ENCODE data around the gene LIG3.
"Not testable (repeated sequence)": the region's sequence is repeated elsewhere in the genome, so short reads cannot be mapped to it uniquely, and the experiment has no call there.

Gene LIG3

DNA sequence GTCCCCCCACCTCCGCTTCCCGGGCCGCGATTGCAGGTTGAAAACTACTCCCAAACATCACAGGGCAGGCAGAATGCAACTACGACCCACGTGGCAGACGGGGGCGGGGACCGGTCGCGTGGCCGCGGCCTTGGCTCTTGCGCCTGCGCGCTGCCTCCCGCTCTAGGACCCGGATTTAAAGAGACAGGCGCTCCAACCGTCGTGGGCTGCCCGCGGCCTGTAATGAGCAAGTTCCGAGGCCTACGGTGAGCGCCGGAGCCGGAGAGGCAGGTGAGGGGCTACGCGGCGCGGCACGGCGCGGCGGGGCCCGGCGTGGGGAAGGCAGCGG is at the start of gene LIG3:
Gene LIG3, plus strand, starts transcription at position 160 of the 328 bp plus-strand sequence. CDS start 2,494 bp downstream, outside the sequence.
- DNase-seq = peak; percentile 96

DNA sequence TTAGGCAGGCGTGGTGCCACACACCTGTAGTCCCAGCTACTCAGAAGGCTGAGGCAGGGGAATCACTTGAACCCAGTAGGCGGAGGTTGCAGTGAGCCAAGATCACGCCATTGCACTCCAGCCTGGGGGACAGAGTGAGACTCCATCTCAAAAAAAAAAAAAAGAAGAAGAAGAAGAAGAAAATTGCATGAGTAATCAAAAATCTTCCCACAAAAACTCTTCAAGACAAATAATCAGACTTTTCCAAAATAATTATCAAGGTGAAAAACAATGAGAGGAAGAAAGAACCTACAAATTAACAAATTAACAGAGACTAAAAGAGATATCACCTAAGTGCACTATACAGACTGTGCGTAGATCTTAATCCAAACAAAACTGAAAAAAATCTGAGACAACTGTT is 29.5 kb upstream of the LIG3 start:
- DNase-seq = not testable (repeated sequence)

DNA sequence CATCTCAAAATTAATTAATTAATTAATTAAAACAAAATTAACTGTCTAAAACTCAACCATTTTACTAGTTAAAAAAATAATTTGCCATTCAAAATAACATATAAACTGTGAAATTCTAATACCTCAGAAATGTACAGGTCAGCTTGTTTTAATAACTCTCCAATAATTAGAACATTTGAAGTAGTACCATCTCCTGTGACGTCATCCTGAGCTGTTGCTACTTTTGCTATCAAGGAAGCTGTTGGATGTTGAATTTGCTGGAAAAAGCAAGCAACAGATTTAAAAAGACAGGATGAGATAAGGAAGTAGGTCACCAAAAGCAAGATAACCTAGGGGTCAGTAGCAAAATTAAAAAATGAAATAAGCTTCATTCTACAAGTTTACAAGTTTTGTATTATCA is 21.9 kb upstream of the LIG3 start:
- no peak for DNase-seq

DNA sequence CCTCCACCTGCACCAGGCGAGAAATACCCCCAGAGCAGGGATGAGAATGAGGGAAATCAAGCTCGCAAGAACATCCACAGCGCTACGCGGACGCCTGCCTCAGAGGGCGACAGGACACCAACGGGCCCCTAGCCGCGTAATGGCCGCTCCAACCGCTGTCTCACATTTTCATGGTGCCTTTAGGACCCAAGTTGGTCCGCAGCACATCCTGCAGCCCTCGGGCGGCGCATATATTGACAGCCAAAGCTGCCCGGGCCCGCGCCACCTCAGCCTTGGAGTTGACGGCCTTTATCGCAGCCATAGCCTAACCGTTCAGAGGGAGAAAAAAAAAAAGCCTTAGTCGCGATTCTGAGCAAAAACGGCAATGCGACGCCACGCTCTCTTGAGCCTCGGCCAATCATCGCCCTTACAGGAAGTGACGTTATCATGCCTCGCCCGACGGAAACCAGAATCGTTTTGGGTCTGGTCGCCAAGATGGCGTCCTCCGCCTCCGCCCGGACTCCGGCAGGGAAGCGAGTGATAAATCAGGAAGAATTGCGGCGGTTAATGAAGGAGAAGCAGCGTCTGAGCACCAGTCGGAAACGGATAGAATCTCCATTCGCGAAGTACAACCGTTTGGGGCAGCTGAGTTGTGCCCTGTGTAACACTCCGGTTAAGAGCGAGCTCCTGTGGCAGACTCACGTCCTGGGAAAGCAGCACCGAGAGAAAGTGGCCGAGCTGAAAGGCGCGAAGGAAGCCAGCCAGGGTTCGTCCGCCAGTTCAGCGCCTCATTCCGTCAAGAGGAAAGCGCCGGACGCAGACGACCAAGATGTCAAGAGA is 19.0 kb upstream of the LIG3 start, which contains the start of the genes CCT6B and ZNF830:
Gene CCT6B, minus strand, starts transcription at position 368 of the 819 bp plus-strand sequence. Its CDS starts 67 bp downstream, at position 301.
Gene ZNF830, plus strand, starts transcription at position 448 of the 819 bp plus-strand sequence. Its CDS starts 27 bp downstream, at position 475.
- peak; percentile 95 for DNase-seq

DNA sequence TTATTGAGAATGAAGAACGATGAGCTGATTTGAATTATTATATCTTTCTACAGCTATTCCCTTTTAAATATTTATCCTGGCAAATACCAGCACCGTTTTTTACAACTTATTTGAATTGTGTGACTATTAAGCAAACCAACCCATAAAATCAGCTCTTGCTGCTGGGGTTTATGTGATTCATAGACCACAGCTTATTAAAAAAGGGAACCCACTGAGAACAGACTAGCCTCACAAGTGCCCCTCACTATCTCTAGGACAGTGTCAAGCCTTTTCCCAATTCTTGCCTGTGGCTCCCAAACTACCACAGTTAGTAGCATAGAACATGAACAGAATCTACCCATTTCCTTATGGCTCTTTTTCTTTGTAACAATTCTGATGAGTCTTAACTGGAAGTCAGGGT is 6.1 kb upstream of the LIG3 start:
- DNase-seq = no peak

DNA sequence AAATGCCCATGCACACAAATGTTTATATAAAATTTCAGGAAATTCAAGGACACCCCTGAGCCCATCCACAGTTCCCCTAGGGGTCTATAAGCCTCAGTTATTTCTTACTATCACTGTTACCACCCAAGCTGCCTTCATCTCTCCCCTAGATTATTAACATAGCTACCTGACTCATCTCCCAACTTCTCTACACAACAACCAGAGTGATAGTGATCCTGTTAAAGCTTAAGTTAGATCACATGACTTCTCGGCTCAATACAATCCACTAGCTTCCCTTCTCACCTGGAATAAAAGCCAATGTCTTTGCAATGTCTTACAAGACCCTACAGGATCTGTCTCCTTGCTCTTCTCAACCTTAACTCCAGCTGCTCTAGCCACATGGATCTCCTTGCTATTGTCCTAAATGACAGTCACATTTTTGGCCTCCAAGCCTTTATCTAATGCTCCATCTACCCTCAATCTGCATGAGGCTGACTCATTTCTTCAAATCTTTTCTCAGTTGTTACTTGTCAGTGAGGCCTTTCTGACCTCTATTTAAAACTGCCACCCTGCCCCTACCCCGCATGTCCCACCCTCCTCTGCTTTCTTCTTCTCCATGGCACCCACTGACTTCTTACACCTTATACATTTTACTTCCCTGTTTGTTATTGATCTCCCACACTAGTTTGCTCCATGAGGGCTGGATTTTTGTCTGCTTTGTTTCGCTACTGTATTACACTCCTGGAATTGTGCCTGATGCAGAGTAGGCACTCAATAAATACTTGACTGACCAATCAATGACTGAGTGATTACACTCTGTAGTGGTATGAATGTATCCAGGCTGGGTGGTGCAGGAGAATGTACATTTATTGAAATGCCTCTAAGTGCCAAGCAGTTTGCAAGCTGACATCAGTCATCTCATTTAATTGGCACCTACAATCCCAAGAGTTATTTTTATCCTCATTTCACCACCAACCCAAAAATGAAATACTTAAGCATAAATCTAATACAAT is 5.2 kb upstream of the LIG3 start:
- DNase-seq = no peak

DNA sequence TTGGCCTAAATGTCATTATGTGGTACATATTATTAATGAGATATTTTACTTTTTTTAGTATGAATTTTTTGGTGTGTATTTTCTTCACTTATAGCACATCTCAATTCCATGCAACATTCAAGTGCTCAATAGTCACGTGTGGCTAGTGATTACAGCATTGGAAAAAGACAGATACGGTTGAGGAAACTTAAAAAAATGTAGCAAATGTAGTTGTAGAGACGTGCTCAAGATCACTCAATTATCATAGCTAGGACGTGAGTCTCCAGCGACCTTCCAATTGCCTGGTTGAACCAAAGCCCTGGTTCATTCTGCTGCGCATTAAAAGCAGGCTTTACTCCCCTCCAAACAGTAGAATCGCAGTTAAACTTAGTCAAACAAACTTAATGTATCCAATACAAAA is 1.2 kb upstream of the LIG3 start:
- DNase-seq = no peak

DNA sequence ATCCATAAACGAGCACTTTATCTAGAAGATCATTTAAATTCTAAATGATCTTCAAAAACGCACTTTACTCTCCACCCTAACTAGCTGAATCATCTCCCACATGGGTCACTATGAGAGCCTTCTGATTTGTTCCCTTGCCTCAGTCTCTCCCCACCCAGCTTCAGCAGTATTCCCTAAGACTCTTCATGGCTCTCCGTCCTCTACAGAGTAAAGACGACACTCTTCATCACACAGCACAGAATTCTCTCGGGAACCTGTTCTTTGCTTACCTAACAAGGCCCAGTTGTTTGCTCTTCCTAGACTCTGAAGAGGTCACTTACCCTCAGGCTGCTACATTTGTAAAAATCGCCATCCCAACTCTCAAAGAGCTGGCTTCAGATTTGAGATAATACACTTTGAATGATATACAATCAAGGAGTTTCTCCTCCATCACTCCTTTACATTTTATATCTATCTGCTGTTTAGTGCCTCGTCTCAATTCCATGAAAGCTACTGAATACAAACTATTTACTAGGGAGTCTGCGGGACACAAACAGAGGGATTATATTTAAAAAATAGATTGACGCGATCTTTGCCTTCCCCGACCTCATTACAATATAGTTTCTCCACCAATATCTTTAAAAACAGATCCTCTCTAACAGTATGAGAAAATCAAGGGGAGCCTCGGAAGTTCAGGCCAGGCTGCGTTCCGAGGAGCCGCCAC is 511 bp upstream of the LIG3 start:
- DNase-seq = peak; percentile 4

DNA sequence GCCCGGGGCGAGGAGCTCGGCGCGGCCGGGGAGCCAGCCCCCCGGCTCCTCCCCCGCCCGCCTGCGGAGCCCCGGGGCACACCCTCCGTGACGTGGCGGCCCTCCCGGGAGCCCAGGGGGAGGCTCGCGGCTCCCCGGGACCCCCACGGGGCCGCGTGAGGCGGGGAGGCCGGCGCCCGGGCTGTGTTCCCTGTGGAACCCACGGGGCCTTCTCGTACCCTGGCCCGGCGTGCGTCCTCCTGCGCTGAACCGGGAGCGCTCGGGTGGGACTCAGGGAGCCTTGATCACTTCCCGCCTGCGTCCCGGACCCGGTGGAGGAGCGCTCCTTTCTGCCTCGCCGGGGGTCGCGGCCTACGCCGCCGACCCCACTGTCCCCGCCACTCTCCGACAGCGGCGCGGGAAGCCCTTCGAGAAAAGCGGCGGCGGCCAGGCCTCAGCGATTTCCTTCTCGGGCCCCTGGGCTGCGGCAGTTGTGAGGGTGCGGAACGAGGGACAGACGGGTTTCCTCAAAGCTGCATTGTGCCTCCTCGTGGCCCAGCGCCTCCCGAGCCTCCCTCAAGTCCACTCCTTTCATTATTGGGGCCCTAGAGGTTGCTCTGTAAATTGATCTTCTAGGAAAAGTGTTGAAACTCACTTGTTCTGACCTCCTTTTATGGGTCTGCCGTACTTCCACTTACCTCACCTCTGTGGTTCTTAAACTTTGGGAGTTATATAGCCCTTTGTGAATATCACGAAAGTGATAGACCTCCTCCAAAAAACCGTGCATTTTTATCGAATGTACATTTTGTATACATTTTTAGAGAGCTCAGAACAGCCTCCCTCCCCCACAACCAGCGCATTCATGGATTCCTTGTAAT is 597 bp downstream of the LIG3 start:
- peak; percentile 90 for DNase-seq

DNA sequence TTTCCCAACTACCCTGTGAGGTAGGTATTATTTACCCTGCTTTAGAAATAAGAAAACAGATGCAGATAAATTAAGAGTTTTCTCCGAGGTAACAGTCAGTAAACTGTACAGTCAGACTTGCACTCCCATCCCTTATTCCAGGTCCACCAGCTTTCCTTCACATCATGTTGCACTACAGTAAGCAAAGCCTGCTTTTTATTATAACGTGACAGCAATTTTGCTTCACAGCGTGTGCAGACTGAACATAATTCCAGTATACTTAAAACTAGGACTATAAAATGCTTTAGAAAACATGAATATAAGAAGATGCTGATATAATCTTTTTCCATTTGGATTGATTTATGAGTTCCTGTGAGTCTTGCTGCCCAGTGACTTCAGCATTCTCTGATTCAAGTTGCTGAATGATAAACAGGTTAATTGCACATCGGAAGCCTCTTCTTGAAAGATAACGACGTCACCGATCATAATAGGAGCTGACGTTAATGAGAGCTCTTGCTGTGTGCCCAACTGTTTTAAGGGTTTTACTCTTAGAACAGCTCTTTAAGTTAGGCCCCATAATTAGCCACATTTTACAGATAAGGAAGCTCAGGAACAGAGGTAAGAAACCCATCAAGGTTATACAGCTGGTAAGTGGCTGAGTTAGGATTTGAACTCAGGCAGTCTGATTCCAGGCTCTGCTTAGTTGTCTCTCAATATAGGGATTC is 1.4 kb downstream of the LIG3 start:
- no peak for DNase-seq

DNA sequence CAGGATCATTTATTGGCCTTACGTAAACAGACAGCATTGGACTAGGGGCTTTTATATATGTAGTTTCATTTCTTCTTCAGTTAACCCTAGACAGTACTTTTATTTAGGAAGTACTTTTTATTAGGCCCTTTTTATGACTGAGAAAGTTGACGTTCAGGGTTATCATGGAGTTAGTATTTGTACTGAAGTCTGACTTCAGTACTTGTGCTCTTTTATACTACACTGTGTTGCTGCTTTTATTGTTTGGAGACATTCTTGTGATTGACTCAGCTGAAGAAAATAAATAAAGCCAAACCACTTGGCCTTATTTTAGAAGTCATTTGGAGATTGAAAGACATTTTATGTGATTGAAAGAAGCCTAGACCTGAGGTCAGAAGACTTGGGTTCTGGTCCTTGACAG is 6.9 kb downstream of the LIG3 start:
- no peak for DNase-seq

DNA sequence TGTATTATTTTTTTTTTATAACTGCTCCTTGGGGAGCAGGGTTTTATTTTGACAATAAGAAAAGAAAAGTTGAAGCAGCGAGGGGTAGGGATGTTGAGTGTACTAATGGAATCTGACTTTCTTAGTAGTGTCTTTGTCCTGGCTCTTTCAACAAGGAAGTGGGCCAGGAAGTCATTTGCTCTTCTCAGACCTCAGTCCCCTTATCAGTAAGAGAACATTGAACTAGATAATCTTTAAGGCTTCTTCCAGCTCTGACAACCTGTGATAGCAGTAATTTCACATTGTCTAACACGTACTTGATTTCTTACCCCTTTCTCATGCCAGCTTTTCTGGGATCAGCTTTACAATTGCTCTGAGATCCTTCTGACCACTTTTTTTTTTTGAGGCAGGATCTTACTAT is 8.3 kb downstream of the LIG3 start:
- no peak for DNase-seq

DNA sequence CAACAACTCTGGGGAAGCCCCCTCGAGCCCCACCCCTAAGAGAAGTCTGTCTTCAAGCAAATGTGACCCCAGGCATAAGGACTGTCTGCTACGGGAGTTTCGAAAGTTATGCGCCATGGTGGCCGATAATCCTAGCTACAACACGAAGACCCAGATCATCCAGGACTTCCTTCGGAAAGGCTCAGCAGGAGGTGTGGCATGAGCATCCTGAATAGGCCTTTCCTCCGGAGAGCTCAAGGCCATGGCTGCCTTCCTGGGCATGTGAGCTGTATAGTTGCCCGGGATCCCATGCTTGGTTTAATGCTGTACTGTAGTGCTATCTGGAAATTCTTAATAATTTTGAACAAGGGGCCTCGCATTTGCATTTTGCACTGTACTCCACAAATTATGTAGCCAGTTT is 9.2 kb downstream of the LIG3 start:
- no peak for DNase-seq

DNA sequence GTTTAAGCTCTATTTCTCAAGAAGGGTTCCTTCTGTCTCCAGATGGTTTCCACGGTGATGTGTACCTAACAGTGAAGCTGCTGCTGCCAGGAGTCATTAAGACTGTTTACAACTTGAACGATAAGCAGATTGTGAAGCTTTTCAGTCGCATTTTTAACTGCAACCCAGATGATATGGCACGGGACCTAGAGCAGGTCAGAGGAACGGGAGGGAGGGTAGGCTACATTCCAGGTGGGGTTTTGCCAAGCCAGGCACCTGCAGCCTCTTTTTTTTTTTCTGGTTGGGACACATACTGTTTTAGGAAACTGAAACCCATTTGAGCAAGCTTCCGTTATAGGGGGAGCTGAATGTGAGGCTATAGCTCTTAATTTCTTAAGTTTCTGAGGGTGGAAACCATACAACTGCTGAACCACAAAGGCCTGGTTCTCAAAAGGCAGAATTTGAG is 10.6 kb downstream of the LIG3 start:
- peak; percentile 94 for DNase-seq

DNA sequence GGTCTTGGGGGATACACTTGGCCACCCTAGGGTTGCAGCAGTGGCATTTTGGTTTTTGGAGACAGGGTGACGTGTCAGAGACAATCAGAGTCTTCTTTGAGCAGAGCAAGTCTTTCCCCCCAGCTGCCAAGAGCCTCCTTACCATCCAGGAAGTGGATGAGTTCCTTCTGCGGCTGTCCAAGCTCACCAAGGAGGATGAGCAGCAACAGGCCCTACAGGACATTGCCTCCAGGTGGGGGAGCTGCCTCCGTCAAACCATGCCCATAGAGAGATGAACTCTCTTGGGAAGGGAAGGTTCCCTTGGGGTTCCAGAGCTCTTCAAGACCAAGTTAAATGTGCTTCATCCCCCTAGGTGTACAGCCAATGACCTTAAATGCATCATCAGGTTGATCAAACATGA is 11.3 kb downstream of the LIG3 start:
- peak; percentile 57 for DNase-seq

DNA sequence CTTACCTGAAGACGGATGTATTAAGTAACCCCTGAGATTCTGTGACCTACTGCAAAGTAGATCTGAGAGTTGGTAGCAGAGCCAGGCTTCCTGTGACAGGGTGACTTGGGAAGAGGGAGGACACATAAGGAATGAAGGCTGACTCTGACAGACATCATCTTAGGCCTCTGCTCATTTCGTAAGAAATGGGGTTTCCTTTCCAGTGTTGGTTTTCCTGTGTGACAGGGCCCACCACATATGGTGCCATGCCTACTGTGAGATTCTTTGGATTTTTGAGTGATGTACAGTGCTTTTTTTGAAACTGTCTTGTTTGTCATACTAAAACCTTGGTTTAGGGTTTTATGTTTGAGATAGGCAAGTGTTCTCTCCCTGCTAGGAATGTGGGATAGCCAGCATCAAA is 12.7 kb downstream of the LIG3 start:
- DNase-seq = no peak

DNA sequence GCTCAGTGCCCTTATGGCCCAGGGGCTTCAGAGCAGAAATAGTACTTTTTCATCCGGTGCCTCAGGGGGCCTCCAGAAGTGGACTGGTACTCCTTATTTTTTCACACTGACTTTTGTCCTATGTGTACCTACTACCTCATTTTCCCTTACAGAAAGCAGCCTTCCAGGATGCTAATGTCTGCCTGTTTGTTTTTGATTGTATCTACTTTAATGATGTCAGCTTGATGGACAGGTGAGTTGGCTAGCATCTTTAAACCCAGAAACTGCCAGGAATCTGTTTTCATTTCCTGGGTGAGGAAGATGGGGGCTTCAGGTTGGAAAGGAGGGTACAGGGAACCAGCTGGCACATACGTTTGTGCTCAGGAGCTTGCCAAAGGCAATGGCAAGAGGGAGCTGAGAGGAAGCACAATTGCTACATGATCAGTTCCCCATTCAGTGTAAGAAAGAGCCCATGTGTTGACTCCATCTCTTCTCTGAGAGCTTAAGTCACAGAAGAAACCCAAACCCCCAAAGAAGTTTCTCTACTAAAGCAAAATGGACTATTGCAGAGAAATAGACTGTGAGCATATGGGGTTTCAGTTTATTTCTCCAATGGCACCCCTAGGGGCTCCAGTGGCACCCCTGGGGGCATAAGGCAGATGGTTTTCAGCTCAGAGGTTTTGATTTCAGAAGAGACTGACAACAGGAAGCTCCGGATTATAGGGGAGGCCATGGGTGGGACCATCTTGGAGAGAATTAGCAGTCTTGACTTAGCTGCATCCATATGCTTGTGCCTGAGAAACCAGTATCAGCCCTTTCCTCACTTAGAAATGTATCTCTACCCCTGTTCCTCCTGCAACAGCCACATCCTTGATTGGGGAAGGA is 16.3 kb downstream of the LIG3 start:
- no peak for DNase-seq

DNA sequence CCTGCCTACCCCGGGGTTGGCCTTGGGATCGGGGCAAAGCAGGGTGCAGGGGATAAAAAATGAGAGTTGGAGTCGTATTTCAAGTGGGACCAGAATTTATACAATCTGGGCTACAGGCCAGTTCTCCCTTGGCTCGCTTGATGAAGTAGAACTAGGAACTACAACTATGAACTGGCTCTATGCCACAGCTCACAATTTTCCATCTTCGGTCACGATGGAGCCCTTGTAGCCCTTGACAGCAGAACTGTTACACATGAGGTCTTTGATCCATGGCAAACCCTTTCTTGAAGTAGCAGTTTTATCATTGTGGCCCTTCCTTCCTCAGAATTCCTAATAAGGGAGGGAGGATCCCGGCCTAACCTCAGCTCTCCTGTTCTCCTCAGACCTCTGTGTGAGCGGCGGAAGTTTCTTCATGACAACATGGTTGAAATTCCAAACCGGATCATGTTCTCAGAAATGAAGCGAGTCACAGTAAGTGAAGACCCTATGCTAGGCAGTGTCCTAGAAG is 17.1 kb downstream of the LIG3 start:
- DNase-seq = peak; percentile 23

DNA sequence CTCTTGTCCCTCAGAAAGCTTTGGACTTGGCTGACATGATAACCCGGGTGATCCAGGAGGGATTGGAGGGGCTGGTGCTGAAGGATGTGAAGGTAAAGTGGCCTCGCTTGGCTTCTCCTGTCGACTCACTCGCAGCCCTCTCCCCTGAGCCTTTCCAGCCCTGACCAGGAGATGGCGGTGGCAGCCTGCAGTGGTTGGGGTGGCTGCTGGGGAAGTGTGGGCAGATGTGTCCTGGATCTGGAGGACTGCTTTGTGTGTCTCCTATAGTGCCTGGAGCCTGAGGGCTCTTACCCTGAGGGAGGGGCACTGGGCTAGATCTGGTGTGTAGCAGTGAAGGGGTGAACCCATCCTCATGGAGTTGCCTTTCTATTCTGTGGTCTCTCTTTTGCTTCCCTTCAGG is 17.9 kb downstream of the LIG3 start:
- peak; percentile 68 for DNase-seq

DNA sequence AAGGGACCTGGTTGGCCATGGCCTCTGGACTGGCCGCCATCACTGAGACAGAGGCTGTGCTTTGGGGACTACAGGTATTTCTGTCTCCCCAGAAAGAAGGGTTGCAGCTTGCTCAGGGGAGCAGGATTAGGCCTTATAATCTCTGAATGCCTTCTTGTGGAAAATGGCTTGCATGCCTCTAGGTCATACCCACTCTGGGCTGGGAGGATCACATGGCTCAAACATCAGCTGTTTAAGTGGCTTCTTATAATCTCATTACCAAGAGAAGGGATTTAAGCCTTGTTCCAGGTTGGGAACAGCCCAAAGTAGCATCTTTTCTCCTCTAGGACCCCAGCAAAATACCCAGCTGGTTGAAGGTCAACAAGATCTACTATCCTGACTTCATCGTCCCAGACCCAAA is 19.1 kb downstream of the LIG3 start:
- DNase-seq = no peak

Data from RPMI8226 (cell line).